ENCODE data around the gene CD1B.
"Not testable (repeated sequence)": the region's sequence is repeated elsewhere in the genome, so short reads cannot be mapped to it uniquely, and the experiment has no call there.

CD1B gene

GRCh38 chr1:158331481-158332150 lies at the start of gene CD1B:
CD1B (minus strand) TSS chr1:158331531; CDS start chr1:158331423, 108 bp downstream.
- DNase-seq, result no peak

DNA sequence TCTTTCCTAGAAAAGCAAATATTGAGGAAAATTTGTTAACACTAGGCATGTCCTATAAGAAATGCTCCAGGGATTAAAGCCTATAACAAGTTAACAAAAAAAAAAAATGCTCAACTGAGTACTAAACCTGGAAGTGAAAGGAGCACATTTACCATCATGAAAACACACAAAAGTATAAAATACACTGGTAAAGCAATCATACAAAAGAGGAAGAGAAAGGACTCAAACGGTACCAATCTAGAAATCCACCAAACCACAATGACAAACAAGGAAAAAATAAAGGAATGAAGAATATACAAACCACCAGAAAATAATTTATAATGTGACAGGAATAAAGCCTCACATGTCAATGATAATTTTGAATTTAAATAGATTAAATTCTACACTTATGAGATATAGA lies 43.5 kb upstream of the CD1B start:
- DNase-seq, result no peak

DNA sequence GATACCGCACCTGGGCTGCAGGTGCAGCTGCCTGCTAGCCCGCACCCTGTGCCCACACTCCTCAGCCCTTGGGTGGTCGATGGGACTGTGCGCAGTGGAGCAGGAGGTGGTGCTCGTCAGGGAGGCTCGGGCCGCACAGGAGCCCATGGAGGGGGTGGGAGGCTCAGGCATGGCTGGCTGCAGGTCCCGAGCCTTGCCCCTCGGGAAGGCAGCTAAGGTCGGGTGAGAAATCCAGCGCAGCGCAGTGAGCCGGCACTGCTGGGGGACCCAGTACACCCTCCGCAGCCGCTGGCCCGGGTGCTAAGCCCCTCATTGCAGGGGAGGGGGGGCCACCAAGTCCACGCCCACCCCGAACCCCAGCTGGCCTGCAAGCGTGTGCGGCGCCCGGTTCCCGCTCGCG lies 42.8 kb upstream of the CD1B start:
- not testable (repeated sequence) for DNase-seq

- peak; percentile 70 for DNase-seq
Measured at GRCh38 chr1:158371188-158371953, 40.0 kb upstream of the CD1B start.

- DNase-seq, result no peak
Measured at GRCh38 chr1:158366783-158367182, 35.5 kb upstream of the CD1B start.

DNA sequence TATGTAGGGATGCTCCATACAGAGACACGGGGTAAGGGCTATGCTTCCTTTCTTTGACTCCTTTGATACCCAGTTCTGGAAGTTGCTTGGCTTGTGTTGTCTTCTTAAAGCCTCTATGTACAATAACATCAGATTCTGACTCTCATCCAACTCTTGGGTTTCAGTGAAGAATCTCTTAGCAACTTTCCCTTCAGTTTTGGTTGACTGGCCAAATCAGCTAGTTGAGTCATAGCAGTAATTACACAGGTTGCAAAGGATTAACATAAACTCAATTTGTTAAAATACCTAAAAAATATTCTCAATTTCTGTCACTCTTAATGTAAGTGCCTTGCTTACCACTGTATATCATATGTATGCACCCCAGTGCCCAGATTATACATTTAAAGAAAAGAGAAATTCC lies 31.6 kb upstream of the CD1B start:
- DNase-seq, result no peak

- no peak for DNase-seq
Measured at GRCh38 chr1:158362482-158362881, 31.2 kb upstream of the CD1B start.

- no peak for DNase-seq
Measured at GRCh38 chr1:158357441-158357840, 26.1 kb upstream of the CD1B start.

DNA sequence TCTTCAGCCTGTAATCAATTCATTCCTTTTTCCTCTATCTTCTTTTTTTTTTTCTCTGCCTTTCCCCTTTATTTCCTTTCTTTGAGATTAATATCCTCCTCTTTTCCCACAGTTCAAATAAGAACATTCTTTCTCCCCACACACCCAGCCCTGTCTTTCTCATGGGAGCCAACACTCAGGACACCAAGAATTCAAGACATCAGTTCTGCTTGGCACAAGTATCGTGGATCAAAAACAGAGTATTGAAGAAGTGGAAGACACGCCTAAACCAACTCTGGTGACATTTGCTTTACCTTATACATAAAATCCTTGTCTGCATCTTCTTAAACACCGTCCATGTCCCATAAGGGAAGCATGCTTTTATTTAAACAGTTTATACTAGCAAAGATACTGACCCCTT lies 25.3 kb upstream of the CD1B start:
- DNase-seq, result no peak

DNA sequence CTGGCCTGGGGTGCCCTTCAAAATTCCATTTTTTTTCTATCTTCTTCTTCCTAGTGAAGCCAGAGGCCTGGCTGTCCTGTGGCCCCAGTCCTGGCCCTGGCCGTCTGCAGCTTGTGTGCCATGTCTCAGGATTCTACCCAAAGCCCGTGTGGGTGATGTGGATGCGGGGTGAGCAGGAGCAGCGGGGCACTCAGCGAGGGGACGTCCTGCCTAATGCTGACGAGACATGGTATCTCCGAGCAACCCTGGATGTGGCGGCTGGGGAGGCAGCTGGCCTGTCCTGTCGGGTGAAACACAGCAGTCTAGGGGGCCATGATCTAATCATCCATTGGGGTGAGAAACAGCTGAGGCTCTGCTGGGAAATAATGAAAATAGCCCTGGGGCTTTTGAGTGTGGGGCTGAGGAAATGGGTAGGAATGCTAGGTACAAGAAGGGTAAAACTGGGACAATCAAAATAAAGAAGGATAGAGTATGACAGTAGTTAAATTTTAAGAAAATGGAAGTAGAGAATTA lies 24.5 kb upstream of the CD1B start:
- no peak for DNase-seq

DNA sequence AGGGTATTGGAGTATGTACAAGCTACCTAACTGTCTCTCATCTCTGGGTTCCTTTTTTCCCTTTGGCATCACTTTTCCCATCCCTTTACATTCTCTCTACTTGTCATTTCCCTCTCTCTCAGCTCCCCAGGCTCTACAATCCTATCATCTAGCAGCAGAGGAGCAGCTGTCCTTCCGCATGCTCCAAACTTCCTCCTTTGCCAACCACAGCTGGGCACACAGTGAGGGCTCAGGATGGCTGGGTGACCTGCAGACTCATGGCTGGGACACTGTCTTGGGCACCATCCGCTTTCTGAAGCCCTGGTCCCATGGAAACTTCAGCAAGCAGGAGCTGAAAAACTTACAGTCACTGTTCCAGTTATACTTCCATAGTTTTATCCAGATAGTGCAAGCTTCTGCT lies 22.9 kb upstream of the CD1B start:
- DNase-seq, result no peak

DNA sequence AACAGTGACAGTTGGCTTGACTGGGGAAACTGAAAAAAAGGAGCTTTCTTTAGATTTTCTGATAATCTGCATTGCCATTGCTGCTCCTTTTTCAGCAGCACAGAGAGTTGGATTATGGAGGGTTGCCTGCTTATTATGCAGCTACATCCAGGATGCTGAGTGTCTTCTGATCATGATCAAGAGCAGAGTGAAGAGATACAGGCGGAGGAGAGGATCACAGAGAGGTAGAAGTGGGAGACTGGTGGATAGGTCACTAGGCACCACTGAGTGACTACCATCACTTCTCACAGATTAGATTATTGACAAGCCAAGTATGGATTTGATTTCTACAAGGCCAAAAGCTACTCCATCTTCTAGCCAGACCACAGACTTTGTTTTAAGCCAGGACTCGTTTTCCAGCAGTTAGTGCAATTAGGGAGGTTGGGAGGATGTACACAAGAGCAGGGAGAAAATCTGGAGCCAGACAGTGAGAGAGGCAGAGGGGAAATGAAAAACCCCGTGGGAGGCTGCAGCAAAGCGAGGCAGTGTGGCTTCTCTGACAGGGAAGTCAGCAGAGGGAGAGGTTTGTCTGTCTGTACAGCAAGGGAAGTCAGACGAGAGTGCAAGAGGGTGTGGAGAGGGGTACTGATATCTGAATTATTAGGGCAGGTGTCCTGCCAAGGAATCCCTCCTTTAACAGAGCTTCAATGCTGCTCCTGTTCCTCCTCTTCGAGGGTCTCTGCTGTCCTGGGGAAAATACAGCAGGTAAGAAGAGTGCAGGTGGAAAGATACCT lies 22.2 kb upstream of the CD1B start, which contains the start of gene CD1E:
Gene CD1E (plus strand): TSS at position 592 of the 773 bp plus-strand sequence. CDS start 95 bp downstream, at position 687.
- no peak for DNase-seq

DNA sequence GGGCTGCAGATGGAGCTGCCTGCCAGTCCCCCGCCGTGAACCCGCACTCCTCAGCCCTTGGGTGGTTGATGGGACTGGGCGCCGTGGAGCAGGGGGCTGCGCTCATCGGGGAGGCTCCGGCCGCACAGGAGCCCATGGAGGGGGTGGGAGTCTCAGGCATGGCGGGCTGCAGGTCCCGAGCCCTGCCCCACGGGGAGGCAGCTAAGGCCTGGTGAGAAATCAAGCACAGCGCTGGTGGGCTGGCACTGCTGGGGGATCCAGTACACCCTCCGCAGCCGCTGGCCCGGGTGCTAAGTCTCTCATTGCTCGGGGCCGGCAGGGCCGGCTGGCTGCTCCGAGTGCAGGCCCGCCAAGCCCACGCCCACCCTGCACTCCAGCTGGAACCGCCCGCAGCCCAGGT lies 17.6 kb upstream of the CD1B start:
- not testable (repeated sequence) for DNase-seq

GRCh38 chr1:158336413-158336812 lies 5.1 kb upstream of the CD1B start:
- DNase-seq, result not testable (repeated sequence)

DNA sequence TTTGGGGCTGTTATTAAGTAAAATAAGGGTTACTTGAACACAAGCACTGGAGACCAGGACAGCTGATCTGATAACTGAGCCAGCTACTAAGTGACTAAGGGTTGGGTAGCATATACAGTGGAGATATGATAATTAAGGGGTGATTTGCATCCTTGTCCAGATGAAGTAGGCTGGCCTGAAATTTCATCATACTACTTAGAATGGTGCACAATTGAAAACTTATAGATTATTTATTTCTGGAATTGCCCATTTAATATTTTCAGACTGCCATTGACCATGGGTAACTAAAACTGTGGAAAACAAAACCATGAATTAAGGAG lies 3.8 kb upstream of the CD1B start:
- DNase-seq, result no peak

DNA sequence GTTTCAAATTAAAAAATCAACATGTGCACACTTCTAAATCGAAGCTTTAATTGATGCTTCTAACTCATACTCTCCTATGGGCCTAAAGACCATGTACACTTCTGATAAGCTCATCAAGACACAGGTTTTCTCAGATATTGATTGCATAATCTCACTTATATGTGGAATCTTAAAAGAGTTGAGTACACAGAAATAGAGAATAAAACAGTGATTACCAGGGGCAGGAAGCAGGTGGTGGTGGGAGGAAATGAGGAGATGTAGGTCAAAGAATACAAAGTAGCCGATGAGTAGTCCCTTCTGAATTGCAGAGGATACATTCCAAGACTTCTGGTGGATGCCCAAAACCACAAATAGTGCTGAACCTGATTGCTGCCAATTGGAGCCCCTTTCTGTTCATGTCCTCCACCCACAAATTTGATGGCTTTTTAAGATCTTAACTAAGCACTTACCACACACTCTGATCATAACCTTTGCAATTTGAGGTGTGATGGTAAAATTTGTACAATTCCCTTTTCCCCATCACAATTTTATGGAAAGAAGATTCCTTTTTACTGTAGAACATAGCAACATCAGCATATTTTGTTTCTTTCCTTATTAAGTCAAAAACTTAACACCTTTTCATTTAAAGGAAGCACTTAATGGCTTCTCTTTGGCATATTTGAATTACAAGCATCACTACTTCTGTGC lies 3.3 kb upstream of the CD1B start:
- DNase-seq, result no peak

DNA sequence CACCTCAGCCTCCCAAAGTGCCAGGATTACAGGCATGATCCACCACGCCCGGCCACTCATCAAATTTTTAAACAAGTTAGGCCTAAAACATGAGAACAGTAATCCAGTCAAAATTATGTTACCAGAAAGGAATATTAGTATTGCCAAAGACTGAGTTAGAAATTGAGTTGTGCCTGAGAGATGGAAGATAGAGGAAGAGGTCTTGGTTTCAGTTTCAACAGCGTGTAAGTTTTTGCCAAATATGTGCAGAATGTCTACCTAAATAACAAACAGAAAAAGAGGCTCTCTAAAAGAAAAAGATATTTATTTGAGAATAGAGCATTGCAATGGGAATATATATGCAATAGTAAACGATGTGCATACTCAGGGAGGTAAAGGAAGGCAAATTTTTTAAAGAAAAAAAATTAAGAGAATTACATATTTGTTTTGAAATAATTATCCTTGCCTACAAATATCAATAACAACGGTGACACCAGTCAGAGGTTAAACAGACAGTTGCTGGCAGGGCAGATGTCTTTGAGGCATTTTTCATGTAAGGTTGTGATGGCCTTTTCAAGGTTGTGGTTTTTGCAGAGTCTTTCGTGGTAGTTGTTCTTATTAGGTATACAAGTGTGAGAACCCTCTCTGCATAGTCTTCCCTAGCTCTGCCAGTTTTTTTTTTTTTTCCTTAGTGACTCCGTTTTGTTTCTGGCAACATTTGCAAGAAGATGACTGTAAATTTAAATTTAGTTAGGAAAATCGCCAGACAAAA lies 2.2 kb upstream of the CD1B start:
- no peak for DNase-seq

DNA sequence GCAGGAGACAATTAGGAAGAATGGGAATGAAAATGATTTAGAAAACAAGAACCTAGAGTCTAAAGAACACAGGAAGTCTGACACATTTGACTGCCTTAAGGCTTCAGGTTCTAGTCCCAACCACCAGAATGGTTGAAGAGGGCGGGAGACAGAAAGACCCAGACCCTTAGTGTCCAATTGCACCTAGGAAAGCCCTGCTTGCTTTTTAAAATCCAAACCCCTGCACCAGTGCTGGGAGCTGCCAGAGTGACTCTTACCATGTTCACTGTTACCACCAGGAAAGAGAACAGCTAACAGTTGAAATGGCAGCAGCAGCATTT lies 265 bp downstream of the CD1B start:
- no peak for DNase-seq

- no peak for DNase-seq
Measured at GRCh38 chr1:158330391-158331105, 783 bp downstream of the CD1B start.

DNA sequence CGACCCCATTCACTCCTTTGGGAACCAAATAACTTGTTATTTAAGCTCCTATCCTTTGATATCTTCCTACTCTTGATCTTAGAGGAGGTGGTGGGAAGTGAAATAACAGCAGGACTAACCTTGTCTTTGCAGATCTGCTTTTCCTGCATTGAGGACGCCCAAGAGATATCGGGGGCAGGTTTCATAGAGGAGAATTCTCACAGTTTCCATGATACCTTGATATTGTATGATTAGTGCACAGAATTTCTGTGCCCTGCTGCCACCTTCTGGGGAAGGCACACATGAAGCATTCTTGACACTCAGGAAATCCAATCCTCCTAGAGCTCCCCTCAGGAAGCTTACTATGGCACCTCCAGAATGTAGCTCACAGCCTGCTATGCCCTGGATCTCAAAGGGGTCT lies 1.6 kb downstream of the CD1B start:
- DNase-seq, result no peak

DNA sequence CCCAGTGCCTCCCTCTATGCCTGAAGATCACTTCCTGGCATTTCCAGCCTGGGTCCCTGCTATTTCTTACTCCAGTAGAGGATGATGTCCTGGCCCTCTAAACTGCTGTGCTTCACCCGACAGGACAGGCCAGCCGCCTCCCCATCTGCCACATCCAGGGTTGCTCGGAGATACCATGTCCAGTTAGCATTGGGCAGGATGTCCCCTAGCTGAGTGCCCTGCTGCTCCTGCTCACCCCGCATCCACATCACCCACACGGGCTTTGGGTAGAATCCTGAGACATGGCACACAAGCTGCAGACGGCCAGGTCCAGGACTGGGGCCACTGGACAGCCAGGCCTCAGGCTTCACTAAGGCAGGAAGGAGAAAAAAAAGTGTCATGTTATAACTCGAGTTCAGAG lies 2.0 kb downstream of the CD1B start:
- no peak for DNase-seq

DNA sequence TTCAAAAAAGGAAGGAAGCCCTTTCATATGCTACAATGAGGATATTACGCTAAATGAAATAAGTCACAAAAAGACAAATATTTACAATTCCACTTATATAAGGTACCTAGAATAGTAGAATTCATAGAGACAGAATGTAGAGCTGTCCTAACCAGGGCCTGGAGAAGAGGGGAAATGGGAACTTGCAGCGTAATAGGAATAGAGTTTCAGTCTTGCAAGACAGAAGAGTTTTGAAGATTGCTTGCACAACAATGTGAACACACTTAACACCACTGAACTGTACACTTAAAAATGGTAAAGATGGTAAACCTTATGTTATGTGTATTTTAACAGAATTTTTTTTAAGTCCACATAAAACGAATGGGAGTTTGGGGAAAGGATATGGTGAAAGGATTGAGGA lies 2.9 kb downstream of the CD1B start:
- no peak for DNase-seq
